Urinary bladder (tissue), 4 donors: ENCODE data around the gene ULK1. TPM values are rescaled to one million over a fixed set of nuclear protein-coding genes. Genes with fewer than 3 reads are reported as not detected.

Experiments used
- DNase-seq: peaks from one replicate; pipeline ENCODE4 v3.0.0-alpha.2; 2015; ENCODE audit errors: extremely low spot score
- H3K27ac ChIP-seq: one replicate; pipeline ENCODE4 v1.5.1; 2013; ENCODE audit warnings: low read depth, mild to moderate bottlenecking, moderate library complexity
- H3K36me3 ChIP-seq: one replicate; pipeline ENCODE4 v1.6.1; 2013; ENCODE audit warnings: mild to moderate bottlenecking, moderate library complexity; ENCODE audit not compliant: insufficient read depth
- H3K4me1 ChIP-seq: one replicate; pipeline ENCODE4 v1.6.1; 2013; ENCODE audit warnings: mild to moderate bottlenecking, moderate library complexity; ENCODE audit not compliant: insufficient read depth
- H3K4me3 ChIP-seq: one replicate; pipeline ENCODE4 v1.5.1; 2013; ENCODE audit warnings: low read depth, low read length
- WGBS: extraction: QIAGEN DNeasy Blood & Tissue Kit; methylation state at CpG from one replicate; pipeline ENCODE4 v1.1.7; 2013; 5-methylcytosine and 5-hydroxymethylcytosine counted together
- polyA plus RNA-seq: library from polyadenylated mRNA; stranded (reverse); fragments of 200-250 nt; gene quantifications from one replicate; pipeline ENCODE4 v1.2.3, GENCODE V29; 2013
- total RNA-seq: library from RNA; depleted of rRNA; stranded (reverse); fragments of >200 nt; gene quantifications from one replicate; pipeline ENCODE4 v1.2.3, GENCODE V29; 2014
- donor health status: healthy with polysubstance abuse.
- donor health status: healthy.

ULK1 gene
- total and polyA plus RNA-seq, 2 donors: 10.9 to 34.4 TPM

DNA sequence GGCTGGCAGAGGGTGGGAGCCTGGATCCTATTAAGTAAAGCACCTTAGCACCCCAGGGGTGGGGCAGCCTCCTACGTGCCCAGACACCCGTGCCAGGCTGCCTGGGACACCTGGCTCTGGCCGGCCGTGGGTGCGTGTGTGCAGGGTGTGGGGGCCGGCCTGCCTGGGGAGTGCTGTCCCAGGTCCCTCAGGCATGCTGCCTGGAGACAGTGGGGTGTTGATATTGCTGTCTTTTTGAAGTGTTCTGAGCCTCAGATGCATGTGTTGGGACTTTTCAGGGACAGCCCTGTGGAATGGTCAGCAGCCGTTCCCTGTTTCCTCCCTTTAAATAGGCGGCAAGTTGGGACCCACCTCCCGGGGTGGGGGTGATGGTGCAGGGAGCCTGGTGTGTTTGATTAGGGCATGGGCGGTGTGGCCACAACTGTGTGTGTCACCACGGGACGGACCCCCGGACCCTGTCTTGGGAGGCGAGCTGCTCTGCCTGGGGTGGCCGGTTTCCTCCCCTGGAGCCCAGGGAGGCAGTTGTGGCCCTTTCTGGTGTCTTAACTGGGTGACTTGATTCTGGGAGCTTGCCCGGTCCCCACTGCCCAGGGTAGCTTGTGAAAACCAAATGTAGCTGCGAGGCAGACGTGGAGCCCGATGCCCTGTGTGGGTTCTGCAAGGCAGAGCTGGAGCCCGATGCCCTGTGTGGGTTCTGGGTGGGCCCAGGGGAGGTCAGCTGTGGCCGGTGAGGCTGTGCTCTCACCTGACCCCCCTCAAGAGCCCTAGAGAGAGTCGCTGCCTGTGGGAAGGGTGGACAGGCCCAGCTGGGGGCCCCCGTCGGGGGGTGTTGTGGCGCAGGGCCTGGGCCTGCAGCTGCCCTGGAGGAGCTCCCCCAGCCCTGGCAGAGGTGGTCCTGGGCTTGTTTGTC lies 8.2 kb downstream of the ULK1 start:
- DNase-seq: no peak
- Histone ChIP-seq H3K27ac (no peak overlapping the region), H3K4me3 (no peak overlapping the region), H3K36me3 (peaks cover 2% of the 10 kb centered on the region), H3K4me1 (no peaks in the 10 kb centered on the region)
- WGBS: 77% methylated on average over 25 of the region's 25 CpGs

DNA sequence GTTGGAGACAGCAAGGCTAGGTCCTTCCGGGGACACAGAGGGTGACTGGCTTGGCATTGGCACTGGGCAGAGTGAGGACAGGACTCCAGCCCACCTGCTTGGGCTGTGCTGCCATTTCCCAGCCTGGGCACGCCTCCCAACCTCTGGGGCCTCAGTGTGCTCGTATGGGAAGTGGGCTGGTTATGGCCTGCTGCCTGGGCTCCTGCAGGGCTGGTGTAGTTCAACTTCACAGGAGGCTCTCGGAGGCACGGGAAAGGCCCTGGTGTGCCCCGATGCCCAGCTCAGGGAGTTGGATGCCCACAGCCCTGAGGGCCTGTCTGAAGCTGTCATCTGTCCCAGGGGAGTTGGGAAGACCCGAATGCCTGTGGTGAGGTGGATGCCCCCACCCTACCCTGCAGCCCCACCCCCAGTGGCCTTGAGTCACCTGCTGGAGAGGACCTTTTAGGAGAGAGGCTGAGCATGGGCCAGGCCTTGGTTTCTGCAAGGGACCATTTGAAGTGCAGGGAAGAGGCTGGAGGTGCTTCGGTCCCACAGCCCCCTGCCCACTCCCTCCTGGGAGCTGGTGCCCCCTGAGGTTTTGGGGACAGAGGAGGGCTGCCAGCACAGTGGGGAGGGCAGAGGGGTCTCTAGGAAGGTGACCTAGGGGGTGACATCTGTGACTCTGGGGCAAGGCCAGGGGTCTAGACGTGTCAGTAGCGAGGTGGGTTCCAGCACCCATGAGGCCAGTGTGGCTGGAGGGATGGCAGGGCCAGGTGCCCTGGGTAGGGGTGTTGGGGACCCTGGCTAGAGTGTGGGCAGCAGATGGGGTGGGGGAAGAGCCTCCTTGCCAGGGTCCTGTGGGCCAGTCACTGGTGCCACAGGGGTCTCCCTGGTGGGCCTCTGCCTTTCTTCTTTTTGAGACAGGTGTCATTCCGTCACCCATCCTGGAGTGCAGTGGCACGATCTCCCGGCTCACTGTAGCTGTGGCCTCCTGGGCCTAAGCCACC lies 9.1 kb downstream of the ULK1 start:
- no peak for DNase-seq
- Histone ChIP-seq H3K36me3 (peaks cover 2% of the 10 kb centered on the region), H3K4me1 (no peaks in the 10 kb centered on the region), H3K27ac (no peak overlapping the region), H3K4me3 (no peak overlapping the region)
- WGBS: 86% methylated on average over 13 of the region's 13 CpGs

DNA sequence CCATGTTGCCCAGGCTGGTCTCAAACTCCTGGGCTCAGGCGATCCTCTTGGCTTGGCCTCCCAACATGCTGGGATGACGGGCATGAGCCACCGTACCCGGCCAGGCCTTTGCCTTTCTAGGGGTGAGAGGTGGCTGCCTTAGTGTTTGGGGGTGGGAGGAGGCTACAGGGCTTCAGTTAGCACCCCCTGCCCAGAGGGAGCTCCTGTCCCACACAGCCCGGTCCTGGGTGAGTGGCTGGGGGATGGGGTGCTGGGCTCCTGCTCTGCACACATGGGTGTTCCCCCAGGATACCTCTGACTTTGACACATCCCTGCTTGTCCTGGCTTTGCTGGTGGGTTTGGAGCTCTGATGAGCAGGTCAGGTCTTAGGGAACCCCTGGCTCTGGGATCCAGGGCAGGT lies 9.9 kb downstream of the ULK1 start:
- 95% methylated on average over 5 of the region's 5 CpGs for whole genome bisulfite sequencing
- Histone ChIP-seq H3K27ac (no peak overlapping the region), H3K4me3 (no peak overlapping the region), H3K4me1 (no peaks in the 10 kb centered on the region), H3K36me3 (peaks cover 2% of the 10 kb centered on the region)
- no peak for DNase-seq

GRCh38 chr12:131905081-131905629 lies 10.7 kb downstream of the ULK1 start:
- Histone ChIP-seq H3K4me3 (no peak overlapping the region), H3K27ac (no peak overlapping the region), H3K4me1 (no peaks in the 10 kb centered on the region), H3K36me3 (peaks cover 2% of the 10 kb centered on the region)
- 83% methylated on average over 13 of the region's 13 CpGs for WGBS
- no peak for DNase-seq

DNA sequence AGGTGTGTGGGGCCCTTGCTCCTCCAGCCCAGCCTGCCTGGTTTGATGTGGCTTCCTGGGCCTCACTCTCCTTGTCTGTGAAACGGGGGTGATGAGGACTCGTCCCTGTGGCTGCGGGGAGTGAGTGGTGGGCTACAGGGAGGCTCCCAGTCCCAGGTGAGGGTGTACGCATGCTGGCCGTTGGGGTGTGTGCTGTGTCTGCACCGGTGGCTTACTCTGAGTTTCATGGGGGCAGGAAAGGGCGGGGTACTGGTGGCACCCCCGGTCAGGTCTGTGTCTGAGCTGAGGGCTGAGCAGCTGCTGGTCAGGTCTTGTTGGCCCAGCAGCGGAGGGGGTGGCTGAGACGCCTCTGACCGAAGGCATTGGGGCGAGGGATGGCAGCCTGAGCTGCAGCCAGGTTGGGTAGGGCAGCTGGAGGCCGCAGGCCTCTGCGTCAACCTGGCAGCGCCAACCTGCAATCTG lies 11.2 kb downstream of the ULK1 start:
- DNase-seq: no peak
- H3K36me3 ChIP-seq: peaks cover 5% of the 10 kb centered on the region
- H3K4me1 ChIP-seq: no peaks in the 10 kb centered on the region
- H3K4me3 ChIP-seq: no peak overlapping the region
- 93% methylated on average over 15 of the region's 15 CpGs for whole genome bisulfite sequencing
- no peak overlapping the region for H3K27ac ChIP-seq

- no peak for DNase-seq
- WGBS: 90% methylated on average over 31 of the region's 31 CpGs
- Histone ChIP-seq H3K4me1 (no peaks in the 10 kb centered on the region), H3K4me3 (no peak overlapping the region), H3K27ac (no peak overlapping the region), H3K36me3 (peaks cover 12% of the 10 kb centered on the region)
These were observed 13.1 kb downstream of the ULK1 start for GRCh38 chr12:131907379-131908091.

- no peak for DNase-seq
- no peaks in the 10 kb centered on the region for H3K4me1 ChIP-seq
- no peak overlapping the region for H3K27ac ChIP-seq
- H3K36me3 ChIP-seq: peaks cover 12% of the 10 kb centered on the region
- 97% methylated on average over 96 of the region's 96 CpGs for WGBS
- H3K4me3 ChIP-seq: no peak overlapping the region
These were observed 14.0 kb downstream of the ULK1 start for GRCh38 chr12:131908092-131909080.

GRCh38 chr12:131909081-131909751 lies 14.8 kb downstream of the ULK1 start:
- Histone ChIP-seq H3K4me1 (no peaks in the 10 kb centered on the region), H3K4me3 (no peak overlapping the region), H3K36me3 (peaks cover 12% of the 10 kb centered on the region), H3K27ac (no peak overlapping the region)
- WGBS: 95% methylated on average over 61 of the region's 61 CpGs
- DNase-seq: no peak

DNA sequence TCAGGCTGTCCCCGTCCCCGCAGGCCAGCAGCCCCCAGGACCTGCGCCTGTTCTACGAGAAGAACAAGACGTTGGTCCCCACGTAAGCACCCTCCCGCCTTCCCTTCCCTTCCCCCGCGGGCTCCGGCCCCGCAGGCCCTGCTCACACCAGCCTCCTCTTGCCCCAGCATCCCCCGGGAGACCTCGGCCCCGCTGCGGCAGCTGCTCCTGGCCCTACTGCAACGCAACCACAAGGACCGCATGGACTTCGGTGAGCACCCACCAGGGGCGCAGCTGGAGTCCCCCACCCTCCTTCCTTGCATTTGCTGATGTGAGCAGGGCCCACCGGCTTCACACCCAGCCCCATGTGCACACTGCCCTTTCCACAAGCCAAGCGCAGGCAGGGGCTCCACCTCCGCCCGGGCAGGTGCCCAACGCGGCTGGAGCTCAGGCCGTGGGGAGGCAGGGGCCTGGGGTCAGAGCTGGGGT lies 15.4 kb downstream of the ULK1 start:
- Histone ChIP-seq H3K27ac (no peak overlapping the region), H3K4me1 (no peaks in the 10 kb centered on the region), H3K4me3 (no peak overlapping the region), H3K36me3 (peaks cover 12% of the 10 kb centered on the region)
- DNase-seq: no peak
- 93% methylated on average over 26 of the region's 26 CpGs for WGBS

DNA sequence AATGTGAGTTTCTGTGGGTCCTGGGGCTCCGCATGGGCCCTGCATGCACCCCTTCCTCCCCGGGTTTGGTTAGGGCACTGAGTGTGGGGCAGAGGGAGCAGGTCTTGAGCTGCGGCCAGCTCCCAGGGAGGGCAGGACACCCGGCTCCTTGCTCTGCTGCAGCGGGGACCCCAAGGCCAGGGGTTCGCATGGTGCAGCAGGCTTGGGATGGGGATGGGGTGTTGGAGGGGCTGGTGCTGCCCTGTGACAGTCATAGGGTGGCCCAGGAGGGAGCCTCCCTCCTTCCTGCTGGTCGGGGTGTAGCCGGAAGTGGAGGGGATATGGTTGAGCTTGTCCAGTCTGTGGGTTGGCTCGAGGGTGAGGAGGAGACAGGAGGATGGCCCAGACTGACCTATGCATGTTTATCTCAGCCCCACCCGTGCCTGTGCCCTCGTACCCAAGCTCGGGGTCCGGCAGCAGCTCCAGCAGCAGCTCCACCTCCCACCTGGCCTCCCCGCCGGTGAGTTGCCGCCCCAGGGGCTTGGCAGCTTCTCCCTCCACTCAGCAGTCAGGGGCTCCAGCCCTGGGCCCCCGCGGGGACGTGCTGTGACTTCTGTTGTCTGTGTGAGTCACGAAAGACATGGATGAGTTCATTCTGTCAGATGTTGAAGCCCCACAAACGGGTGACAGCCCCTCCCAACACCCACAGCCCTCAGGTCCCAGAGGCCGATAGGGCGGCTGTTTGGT lies 16.0 kb downstream of the ULK1 start:
- Histone ChIP-seq H3K36me3 (peaks cover 18% of the 10 kb centered on the region), H3K4me1 (no peaks in the 10 kb centered on the region)
- WGBS: 87% methylated on average over 23 of the region's 23 CpGs

DNA sequence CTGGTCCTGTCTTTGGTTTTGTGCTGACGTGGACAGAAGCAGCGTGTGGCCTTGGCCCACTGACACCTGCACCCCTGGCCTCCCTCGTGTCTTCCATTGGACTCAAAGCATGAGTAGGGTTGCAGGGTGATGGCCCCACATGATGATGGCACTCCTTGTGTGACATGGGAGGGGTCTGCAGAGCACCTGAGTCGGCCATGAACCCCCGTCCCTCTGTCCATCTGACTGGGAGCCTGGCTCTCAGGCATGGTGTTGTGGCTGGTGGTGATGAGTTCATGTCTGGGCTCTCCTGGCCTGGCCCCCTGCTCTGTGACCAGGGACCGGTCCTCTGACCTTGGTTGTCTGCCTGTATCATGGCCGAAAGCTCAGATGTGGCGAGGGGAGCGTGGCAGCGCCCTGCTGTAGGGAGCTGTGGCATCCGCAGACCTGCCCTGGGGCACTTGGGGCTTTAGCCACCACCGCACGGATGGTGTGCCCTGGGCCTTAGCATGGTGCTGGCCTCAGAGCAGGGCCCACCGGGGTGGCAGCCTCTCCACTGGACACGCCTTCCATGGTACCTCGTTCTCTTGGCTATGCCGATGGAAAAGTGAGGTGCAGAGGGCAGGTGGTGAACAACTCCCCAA lies 16.7 kb downstream of the ULK1 start:
- no peaks in the 10 kb centered on the region for H3K4me1 ChIP-seq
- no peak overlapping the region for H3K4me3 ChIP-seq
- no peak for DNase-seq
- WGBS: 93% methylated on average over 17 of the region's 17 CpGs
- H3K27ac ChIP-seq: no peak overlapping the region
- peaks cover 18% of the 10 kb centered on the region for H3K36me3 ChIP-seq

More for the DNA sequence above, 16.0 kb downstream of the ULK1 start:
- Histone ChIP-seq H3K4me3 (no peak overlapping the region), H3K27ac (no peak overlapping the region)
- DNase-seq: no peak
